Urinary bladder (tissue), 4 donors: Measurements from ENCODE around the gene ESPN. TPM values are rescaled to one million over a fixed set of nuclear protein-coding genes. Genes with fewer than 3 reads are reported as not detected.

Experiments
- DNase-seq: peaks from one replicate; pipeline ENCODE4 v3.0.0-alpha.2; 2015; ENCODE audit errors: extremely low spot score
- H3K27ac ChIP-seq: one replicate; pipeline ENCODE4 v1.5.1; 2013; ENCODE audit warnings: low read depth, mild to moderate bottlenecking, moderate library complexity
- H3K36me3 ChIP-seq: one replicate; pipeline ENCODE4 v1.6.1; 2013; ENCODE audit warnings: mild to moderate bottlenecking, moderate library complexity; ENCODE audit not compliant: insufficient read depth
- H3K4me1 ChIP-seq: one replicate; pipeline ENCODE4 v1.6.1; 2013; ENCODE audit warnings: mild to moderate bottlenecking, moderate library complexity; ENCODE audit not compliant: insufficient read depth
- H3K4me3 ChIP-seq: one replicate; pipeline ENCODE4 v1.5.1; 2013; ENCODE audit warnings: low read depth, low read length
- WGBS: extraction: QIAGEN DNeasy Blood & Tissue Kit; methylation state at CpG from one replicate; pipeline ENCODE4 v1.1.7; 2013; 5-methylcytosine and 5-hydroxymethylcytosine counted together
- polyA plus RNA-seq: library from polyadenylated mRNA; stranded (reverse); fragments of 200-250 nt; gene quantifications from one replicate; pipeline ENCODE4 v1.2.3, GENCODE V29; 2013
- total RNA-seq: library from RNA; depleted of rRNA; stranded (reverse); fragments of >200 nt; gene quantifications from one replicate; pipeline ENCODE4 v1.2.3, GENCODE V29; 2014
- donor health status: healthy with polysubstance abuse.
- donor health status: healthy.

ESPN gene
- total and polyA plus RNA-seq, 2 donors: 0.53 to 0.58 TPM

DNA sequence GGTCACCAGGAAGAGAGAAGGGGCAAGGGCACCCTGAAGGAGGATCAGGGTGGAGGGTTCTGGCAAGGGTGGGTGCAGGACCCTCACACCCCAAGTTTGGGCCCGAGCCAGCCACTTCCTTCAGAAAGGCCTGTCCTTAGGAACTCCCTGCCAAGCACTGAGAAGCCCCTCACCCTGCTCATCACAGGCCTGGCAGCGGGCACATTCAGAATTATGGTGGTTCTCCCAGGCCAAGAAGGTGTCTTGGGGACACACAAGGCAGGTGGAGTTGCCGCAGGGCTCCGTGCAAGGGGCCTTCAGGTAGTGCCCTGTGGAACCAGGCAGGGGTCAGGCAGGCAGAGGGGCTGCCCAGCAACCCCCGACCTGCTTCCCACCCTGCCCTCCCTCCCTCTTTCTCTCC is 40.3 kb downstream of the ESPN start:
- Histone ChIP-seq H3K27ac (no peak overlapping the region), H3K4me1 (no peaks in the 10 kb centered on the region), H3K36me3 (no peaks in the 10 kb centered on the region), H3K4me3 (no peak overlapping the region)
- DNase-seq: no peak
- whole genome bisulfite sequencing: 82% methylated on average over 5 of the region's 5 CpGs

DNA sequence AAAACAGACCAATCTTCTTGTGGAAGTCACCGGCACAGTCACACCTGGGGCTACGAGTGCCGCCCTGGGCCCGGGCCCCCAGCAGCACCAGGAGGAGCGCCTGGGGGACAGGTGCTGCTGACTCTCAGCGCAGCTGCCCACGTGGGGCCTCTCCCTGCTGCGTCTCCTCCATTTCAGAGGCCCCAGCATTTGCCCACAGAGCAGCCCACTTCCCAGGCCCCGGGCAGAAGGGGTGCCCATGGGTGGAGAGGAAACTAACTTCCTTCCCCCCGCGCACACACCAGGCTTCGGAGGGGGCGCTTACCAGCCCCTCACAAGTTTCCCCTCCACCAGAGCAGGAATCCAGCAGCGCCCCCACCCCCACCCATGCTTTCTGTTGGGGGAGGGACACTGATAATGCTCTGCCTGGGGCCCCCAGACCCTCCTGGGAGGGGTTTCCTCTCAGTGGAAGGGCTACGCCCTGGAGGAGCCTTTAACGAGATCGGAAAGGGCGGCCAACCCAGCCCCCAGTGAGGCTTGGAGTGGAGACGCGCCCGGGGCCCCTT is 41.0 kb downstream of the ESPN start:
- 56% methylated on average over 21 of the region's 21 CpGs for WGBS
- Histone ChIP-seq H3K4me3 (peak overlapping the region; percentile 23), H3K4me1 (no peaks in the 10 kb centered on the region), H3K36me3 (no peaks in the 10 kb centered on the region), H3K27ac (no peak overlapping the region)
- no peak for DNase-seq

DNA sequence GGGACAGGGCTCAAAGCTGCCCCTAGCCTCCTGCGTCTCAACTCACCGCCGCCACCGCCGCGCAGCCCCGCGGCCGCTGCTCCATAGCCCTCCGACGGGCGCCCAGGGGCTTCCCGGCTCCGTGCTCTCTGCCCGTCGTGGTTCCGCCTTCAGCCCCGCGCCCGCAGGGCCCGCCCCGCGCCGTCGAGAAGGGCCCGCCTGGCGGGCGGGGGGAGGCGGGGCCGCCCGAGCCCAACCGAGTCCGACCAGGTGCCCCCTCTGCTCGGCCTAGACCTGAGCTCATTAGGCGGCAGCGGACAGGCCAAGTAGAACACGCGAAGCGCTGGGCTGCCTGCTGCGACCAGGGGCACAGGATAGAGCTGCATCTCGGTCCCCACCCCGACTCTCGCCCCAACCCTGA is 41.4 kb downstream of the ESPN start, which contains the start of gene TNFRSF25:
Gene TNFRSF25, minus strand, starts transcription at position 151 of the 400 bp plus-strand sequence. Its CDS starts 66 bp downstream, at position 85.
- Histone ChIP-seq H3K4me1 (no peaks in the 10 kb centered on the region), H3K36me3 (no peaks in the 10 kb centered on the region), H3K4me3 (peak within 1 kb of the TSS; percentile 23), H3K27ac (no peak within 1 kb of the TSS)
- DNase-seq: no peak
- 16% methylated on average over 43 of the region's 43 CpGs for WGBS

- WGBS: 96% methylated on average over 5 of the region's 5 CpGs
- no peaks in the 10 kb centered on the region for H3K36me3 ChIP-seq
- H3K27ac ChIP-seq: no peak overlapping the region
- no peak overlapping the region for H3K4me3 ChIP-seq
- no peak for DNase-seq
- H3K4me1 ChIP-seq: no peaks in the 10 kb centered on the region
Observed at GRCh38 chr1:6466751-6467150, 42.2 kb downstream of the ESPN start.

DNA sequence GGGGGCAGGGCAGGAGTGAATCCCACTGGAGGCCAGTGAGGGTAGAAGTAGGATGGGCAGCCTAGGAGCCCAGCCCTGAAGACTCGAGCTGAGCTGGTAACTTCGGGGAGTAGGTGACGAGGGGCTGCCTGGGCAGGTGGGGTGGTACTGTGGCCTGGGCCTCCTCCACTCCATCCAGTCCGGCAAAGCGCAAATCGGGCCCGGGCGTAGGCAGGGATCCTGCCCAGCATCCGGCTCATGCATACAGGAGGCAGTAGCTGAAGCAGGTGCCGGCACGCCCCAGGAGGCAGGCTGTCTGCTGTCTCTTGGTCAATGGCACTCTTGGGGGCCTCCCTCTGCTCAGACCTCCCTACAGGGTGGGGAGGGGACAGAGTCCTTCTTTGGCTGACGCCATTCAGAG is 42.6 kb downstream of the ESPN start:
- 94% methylated on average over 12 of the region's 12 CpGs for WGBS
- Histone ChIP-seq H3K27ac (no peak overlapping the region), H3K4me3 (no peak overlapping the region), H3K4me1 (no peaks in the 10 kb centered on the region), H3K36me3 (no peaks in the 10 kb centered on the region)
- DNase-seq: no peak

GRCh38 chr1:6467744-6468688 is 43.4 kb downstream of the ESPN start:
- H3K27ac ChIP-seq: no peak overlapping the region
- DNase-seq: no peak
- WGBS: 90% methylated on average over 30 of the region's 30 CpGs
- H3K4me1 ChIP-seq: no peaks in the 10 kb centered on the region
- no peaks in the 10 kb centered on the region for H3K36me3 ChIP-seq
- H3K4me3 ChIP-seq: no peak overlapping the region

- Histone ChIP-seq H3K27ac (no peak overlapping the region), H3K4me1 (no peaks in the 10 kb centered on the region), H3K36me3 (no peaks in the 10 kb centered on the region), H3K4me3 (no peak overlapping the region)
- DNase-seq: no peak
- 93% methylated on average over 13 of the region's 13 CpGs for WGBS
Observed at GRCh38 chr1:6468729-6469461, 44.3 kb downstream of the ESPN start.

GRCh38 chr1:6470132-6471085 is 45.8 kb downstream of the ESPN start:
- no peak for DNase-seq
- Histone ChIP-seq H3K36me3 (no peaks in the 10 kb centered on the region), H3K4me1 (no peaks in the 10 kb centered on the region), H3K27ac (no peak overlapping the region), H3K4me3 (no peak overlapping the region)
- WGBS: 76% methylated on average over 67 of the region's 67 CpGs

DNA sequence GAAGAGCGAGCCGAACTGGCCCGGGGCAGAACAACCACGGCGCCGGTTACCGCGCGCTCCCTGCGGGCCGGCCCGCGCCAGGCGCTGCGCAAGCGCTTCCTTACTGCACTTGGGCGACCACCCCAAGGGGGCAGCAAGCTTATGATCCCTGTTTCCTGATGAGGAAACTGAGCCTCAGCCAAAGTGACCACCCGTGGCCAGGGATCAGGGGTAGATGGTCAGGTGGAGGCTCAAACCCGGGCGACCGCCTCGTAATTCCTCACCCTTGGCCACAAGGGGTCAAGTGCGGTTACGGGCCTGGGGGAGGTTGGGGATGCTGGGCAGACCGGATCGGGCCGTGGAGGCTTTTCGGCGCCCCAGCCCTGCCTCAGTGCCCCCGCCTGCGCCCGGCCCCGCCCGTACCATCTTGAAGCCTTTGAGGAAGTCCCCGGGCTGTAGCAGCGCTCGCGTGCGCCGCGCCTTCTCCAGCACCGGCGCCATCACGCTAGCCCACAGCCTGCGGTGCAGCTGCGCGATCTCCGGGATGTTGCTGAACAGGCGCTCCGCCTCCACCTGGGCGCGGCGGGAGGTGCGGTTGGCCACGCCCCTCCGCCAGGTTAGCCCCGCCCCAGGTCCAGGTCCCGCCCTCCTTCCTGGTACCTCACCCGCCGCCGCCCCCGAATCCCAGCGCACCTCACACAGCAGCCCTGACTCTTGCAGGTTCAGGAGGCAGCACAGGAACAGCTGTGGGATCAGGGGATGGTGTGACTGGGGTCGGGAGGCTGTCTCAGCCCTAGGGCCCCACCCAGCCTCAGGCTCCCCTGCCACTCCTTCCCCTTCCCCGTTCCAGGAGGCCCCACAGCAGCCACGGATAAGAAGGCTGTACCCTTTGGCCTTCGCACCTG is 46.8 kb downstream of the ESPN start:
- Histone ChIP-seq H3K36me3 (no peaks in the 10 kb centered on the region), H3K4me1 (no peaks in the 10 kb centered on the region), H3K27ac (peak overlapping the region; percentile 74), H3K4me3 (no peak overlapping the region)
- no peak for DNase-seq
- 72% methylated on average over 67 of the region's 67 CpGs for WGBS

GRCh38 chr1:6471970-6472368 is 47.4 kb downstream of the ESPN start:
- H3K36me3 ChIP-seq: no peaks in the 10 kb centered on the region
- 84% methylated on average over 7 of the region's 7 CpGs for WGBS
- no peak overlapping the region for H3K4me3 ChIP-seq
- no peak for DNase-seq
- H3K4me1 ChIP-seq: no peaks in the 10 kb centered on the region
- peak overlapping the region; percentile 74 for H3K27ac ChIP-seq

- H3K4me1 ChIP-seq: no peaks in the 10 kb centered on the region
- no peak for DNase-seq
- H3K4me3 ChIP-seq: no peak overlapping the region
- 83% methylated on average over 10 of the region's 10 CpGs for WGBS
- no peaks in the 10 kb centered on the region for H3K36me3 ChIP-seq
- H3K27ac ChIP-seq: no peak overlapping the region
Observed at GRCh38 chr1:6472391-6472790, 47.8 kb downstream of the ESPN start.

DNA sequence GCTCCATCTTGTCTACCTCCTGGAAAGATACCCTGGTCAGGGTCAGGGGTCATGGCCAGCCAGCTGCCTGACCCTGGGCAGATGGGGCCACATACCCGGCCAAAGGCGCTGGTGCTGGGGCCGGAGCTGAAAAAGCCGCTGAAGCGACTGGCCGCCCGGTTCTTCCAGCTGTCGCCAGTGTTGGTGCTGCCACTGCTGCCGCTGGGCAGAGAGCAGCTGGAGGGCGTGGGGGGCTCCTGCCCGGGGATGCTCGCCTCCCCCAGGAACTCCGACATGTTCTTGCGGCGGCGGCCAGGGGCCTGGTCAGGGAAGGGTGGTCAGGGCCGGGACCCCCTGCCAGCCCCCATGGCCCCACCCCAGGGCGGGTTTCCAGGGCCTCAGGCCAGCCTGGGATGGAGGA is 48.6 kb downstream of the ESPN start:
- WGBS: 95% methylated on average over 18 of the region's 18 CpGs
- H3K36me3 ChIP-seq: no peaks in the 10 kb centered on the region
- no peak for DNase-seq

More for the DNA sequence above, 48.6 kb downstream of the ESPN start:
- no peaks in the 10 kb centered on the region for H3K4me1 ChIP-seq
- no peak overlapping the region for H3K27ac ChIP-seq
- H3K4me3 ChIP-seq: no peak overlapping the region
